ENCODE results near the gene FAM107B.
A peak's percentile ranks its signal among the peaks of the same experiment; 100 is the strongest.
"Not testable (repeated sequence)": the region's sequence is repeated elsewhere in the genome, so short reads cannot be mapped to it uniquely, and the experiment has no call there.

The FAM107B gene

GRCh38 chr10:14688189-14688588 is 86.5 kb downstream of the FAM107B start:
- DNase-seq, result not testable (repeated sequence)

- DNase-seq, result no peak
Measured at GRCh38 chr10:14687340-14687739, 87.4 kb downstream of the FAM107B start.

- no peak for DNase-seq
Measured at GRCh38 chr10:14686356-14686755, 88.3 kb downstream of the FAM107B start.

GRCh38 chr10:14684354-14684753 is 90.3 kb downstream of the FAM107B start:
- DNase-seq, result no peak

GRCh38 chr10:14683256-14683655 is 91.4 kb downstream of the FAM107B start:
- no peak for DNase-seq

GRCh38 chr10:14681802-14682201 is 92.9 kb downstream of the FAM107B start:
- no peak for DNase-seq

- no peak for DNase-seq
Measured at GRCh38 chr10:14681305-14681704, 93.4 kb downstream of the FAM107B start.

- no peak for DNase-seq
Measured at GRCh38 chr10:14678637-14679036, 96.1 kb downstream of the FAM107B start.

- no peak for DNase-seq
Measured at GRCh38 chr10:14676732-14677131, 98.0 kb downstream of the FAM107B start.

GRCh38 chr10:14674376-14675050 is 100.2 kb downstream of the FAM107B start:
- no peak for DNase-seq

GRCh38 chr10:14673189-14673861 is 101.4 kb downstream of the FAM107B start:
- DNase-seq, result no peak

GRCh38 chr10:14671386-14671831 is 103.3 kb downstream of the FAM107B start:
- DNase-seq, result no peak

GRCh38 chr10:14670551-14671240 is 104.0 kb downstream of the FAM107B start:
- no peak for DNase-seq

GRCh38 chr10:14669576-14669975 is 105.1 kb downstream of the FAM107B start:
- no peak for DNase-seq

- DNase-seq, result no peak
Measured at GRCh38 chr10:14667781-14668180, 106.9 kb downstream of the FAM107B start.

- no peak for DNase-seq
Measured at GRCh38 chr10:14667280-14667679, 107.4 kb downstream of the FAM107B start.

GRCh38 chr10:14665865-14666857 is 108.5 kb downstream of the FAM107B start:
- no peak for DNase-seq

GRCh38 chr10:14665304-14665703 is 109.4 kb downstream of the FAM107B start:
- no peak for DNase-seq

- DNase-seq, result no peak
Measured at GRCh38 chr10:14664345-14664744, 110.4 kb downstream of the FAM107B start.

- no peak for DNase-seq
Measured at GRCh38 chr10:14661818-14662217, 112.9 kb downstream of the FAM107B start.

- no peak for DNase-seq
Measured at GRCh38 chr10:14660831-14661230, 113.9 kb downstream of the FAM107B start.

GRCh38 chr10:14659626-14660196 is 115.0 kb downstream of the FAM107B start:
- peak; percentile 38 for DNase-seq

Data from activated effector memory CD4-positive, alpha-beta T cell treated with Interleukin-2 at 50 U/mL for 16 hours (primary cell).